Astrocyte (in vitro differentiated cells and primary cell): ENCODE data around the gene FAM174C. TPM values are rescaled to one million over a fixed set of nuclear protein-coding genes. Genes with fewer than 3 reads are reported as not detected.

ENCODE experiments used
- DNase-seq: peaks from one replicate; pipeline ENCODE4 v3.0.0-alpha.2; 2010; ENCODE audit warnings: low read depth
- FAIRE-seq: peaks from 2 replicates; lab custom pipeline; 2011; peaks lifted over from hg19 to GRCh38; lab: Jason Lieb, UNC
- H2AFZ ChIP-seq: 2 replicates; pipeline ENCODE4 v1.6.0; 2012; ENCODE audit warnings: low read depth, low read length, inconsistent platforms
- H3K27ac ChIP-seq: 2 replicates; pipeline ENCODE4 v1.5.1; 2011; ENCODE audit warnings: low read depth, low read length, inconsistent platforms
- H3K27me3 ChIP-seq: 2 replicates; pipeline ENCODE4 v1.6.0; 2011; ENCODE audit warnings: low read length, inconsistent platforms; ENCODE audit not compliant: insufficient read depth
- H3K36me3 ChIP-seq: 2 replicates; pipeline ENCODE4 v1.5.1; 2011; ENCODE audit warnings: low read length, inconsistent platforms; ENCODE audit not compliant: insufficient read depth
- H3K4me1 ChIP-seq: 2 replicates; pipeline ENCODE4 v1.5.1; 2011; ENCODE audit warnings: low read length, inconsistent platforms; ENCODE audit not compliant: insufficient read depth
- H3K4me2 ChIP-seq: 2 replicates; pipeline ENCODE4 v1.6.0; 2012; ENCODE audit warnings: low read length, inconsistent platforms
- H3K4me3 ChIP-seq: 2 replicates; pipeline ENCODE4 v1.5.1; 2011; ENCODE audit warnings: low read depth, mild to moderate bottlenecking, low read length, inconsistent platforms; ENCODE audit not compliant: insufficient read depth
- H3K79me2 ChIP-seq: 2 replicates; pipeline ENCODE4 v1.6.0; 2012; ENCODE audit warnings: mild to moderate bottlenecking, low read length, inconsistent platforms; ENCODE audit not compliant: insufficient read depth
- H3K9ac ChIP-seq: 2 replicates; pipeline ENCODE4 v1.6.0; 2012; ENCODE audit warnings: mild to moderate bottlenecking, low read length, inconsistent platforms
- H3K9me3 ChIP-seq: 2 replicates; pipeline ENCODE4 v1.5.1; 2012; ENCODE audit warnings: low read depth, mild to moderate bottlenecking, low read length, inconsistent platforms; ENCODE audit not compliant: insufficient read depth
- H4K20me1 ChIP-seq: 2 replicates; pipeline ENCODE4 v1.6.0; 2012; ENCODE audit warnings: low read length, inconsistent platforms; ENCODE audit not compliant: insufficient read depth
- H3K27ac Mint-ChIP-seq: one replicate; pipeline ENCODE4 v1.8.0; 2021; ENCODE audit warnings: mild to moderate bottlenecking, mixed read lengths; ENCODE audit not compliant: unreplicated experiment
- H3K27me3 Mint-ChIP-seq: one replicate; pipeline ENCODE4 v1.8.0; 2021; ENCODE audit warnings: low read depth, mixed read lengths; ENCODE audit not compliant: unreplicated experiment
- H3K36me3 Mint-ChIP-seq: one replicate; pipeline ENCODE4 v1.8.0; 2021; ENCODE audit warnings: low read depth, mixed read lengths; ENCODE audit not compliant: unreplicated experiment
- H3K4me1 Mint-ChIP-seq: one replicate; pipeline ENCODE4 v1.8.0; 2021; ENCODE audit warnings: low read depth, mixed read lengths; ENCODE audit not compliant: unreplicated experiment
- H3K4me3 Mint-ChIP-seq: one replicate; pipeline ENCODE4 v1.8.0; 2021; ENCODE audit warnings: mild to moderate bottlenecking, moderate library complexity, mixed read lengths; ENCODE audit not compliant: unreplicated experiment
- H3K9me3 Mint-ChIP-seq: one replicate; pipeline ENCODE4 v1.8.0; 2021; ENCODE audit warnings: mild to moderate bottlenecking, mixed read lengths; ENCODE audit not compliant: unreplicated experiment
- CTCF ChIP-seq: IDR thresholded peaks from 2 replicates; pipeline ENCODE4 v1.5.1; 2011; ENCODE audit warnings: low read depth, mild to moderate bottlenecking, inconsistent platforms, low read length, moderate library complexity; ENCODE audit not compliant: insufficient read depth
- EZH2 ChIP-seq: IDR thresholded peaks from 2 replicates; pipeline ENCODE4 v1.6.1; 2012; ENCODE audit warnings: mild to moderate bottlenecking, low read length, inconsistent platforms; ENCODE audit not compliant: insufficient read depth
- total RNA-seq: library from RNA; stranded (reverse); gene quantifications from 2 replicates; pipeline ENCODE4 v1.2.1, GENCODE V29; 2021

The FAM174C gene
- total RNA-seq, 1 donor from 2014 or later: 50.5 TPM

GRCh38 chr19:1296575-1297271, 21.4 kb downstream of the FAM174C start:
- H3K27me3 Mint-ChIP-seq: peaks cover 6% of the 10 kb centered on the region
- H3K4me3 Mint-ChIP-seq: no peak overlapping the region
- H2AFZ ChIP-seq: no peak overlapping the region
- no peak for DNase-seq
- H3K4me2 ChIP-seq: no peak overlapping the region
- no peaks in the 10 kb centered on the region for H3K4me1 Mint-ChIP-seq
- no peaks in the 10 kb centered on the region for H3K36me3 Mint-ChIP-seq
- H3K27me3 ChIP-seq: no peaks in the 10 kb centered on the region
- H3K27ac Mint-ChIP-seq: no peak overlapping the region
- H3K27ac ChIP-seq: no peak overlapping the region
- H3K4me1 ChIP-seq: no peaks in the 10 kb centered on the region
- no peaks in the 10 kb centered on the region for H3K9me3 ChIP-seq
- H3K36me3 ChIP-seq: no peaks in the 10 kb centered on the region
- H3K4me3 ChIP-seq: no peak overlapping the region
- H3K9ac ChIP-seq: no peak overlapping the region
- H3K79me2 ChIP-seq: no peaks in the 10 kb centered on the region
- no peak for TF ChIP-seq CTCF
- no peak for TF ChIP-seq EZH2
- H3K9me3 Mint-ChIP-seq: no peaks in the 10 kb centered on the region
- no peak for FAIRE-seq
- H4K20me1 ChIP-seq: peaks cover 6% of the 10 kb centered on the region

- Histone ChIP-seq H3K27ac (no peak overlapping the region), H2AFZ (no peak overlapping the region), H3K9me3 (no peaks in the 10 kb centered on the region), H3K4me2 (no peak overlapping the region), H3K27me3 (peaks cover 4% of the 10 kb centered on the region), H3K36me3 (no peaks in the 10 kb centered on the region), H3K4me1 (no peaks in the 10 kb centered on the region), H3K4me3 (no peak overlapping the region), H3K9ac (no peak overlapping the region), H4K20me1 (no peaks in the 10 kb centered on the region), H3K79me2 (no peaks in the 10 kb centered on the region)
- no peak for DNase-seq
- Mint-ChIP-seq H3K4me3 (no peak overlapping the region), H3K27ac (peak overlapping the region; percentile 47), H3K27me3 (peaks cover 2% of the 10 kb centered on the region), H3K36me3 (no peaks in the 10 kb centered on the region), H3K4me1 (no peaks in the 10 kb centered on the region), H3K9me3 (no peaks in the 10 kb centered on the region)
- TF ChIP-seq CTCF: no peak
- TF ChIP-seq EZH2: no peak
- FAIRE-seq: no peak
Observed at GRCh38 chr19:1298235-1298634, 22.9 kb downstream of the FAM174C start.

GRCh38 chr19:1299801-1300200, 24.5 kb downstream of the FAM174C start:
- no peak overlapping the region for H3K4me3 ChIP-seq
- no peak overlapping the region for H3K27ac Mint-ChIP-seq
- H3K27ac ChIP-seq: no peak overlapping the region
- H3K36me3 Mint-ChIP-seq: no peaks in the 10 kb centered on the region
- H3K9ac ChIP-seq: no peak overlapping the region
- no peak for TF ChIP-seq EZH2
- TF ChIP-seq CTCF: no peak
- H3K27me3 Mint-ChIP-seq: peaks cover 2% of the 10 kb centered on the region
- H3K4me3 Mint-ChIP-seq: no peak overlapping the region
- no peaks in the 10 kb centered on the region for H3K79me2 ChIP-seq
- peaks cover 4% of the 10 kb centered on the region for H3K27me3 ChIP-seq
- no peaks in the 10 kb centered on the region for H3K4me1 Mint-ChIP-seq
- DNase-seq: no peak
- no peaks in the 10 kb centered on the region for H3K36me3 ChIP-seq
- no peaks in the 10 kb centered on the region for H3K9me3 Mint-ChIP-seq
- FAIRE-seq: no peak
- H3K4me2 ChIP-seq: no peak overlapping the region
- no peaks in the 10 kb centered on the region for H3K9me3 ChIP-seq
- no peak overlapping the region for H2AFZ ChIP-seq
- no peaks in the 10 kb centered on the region for H3K4me1 ChIP-seq
- no peaks in the 10 kb centered on the region for H4K20me1 ChIP-seq
